Liver (tissue), 9 donors: ENCODE measurements around the gene GMPR2. TPM values are rescaled to one million over a fixed set of nuclear protein-coding genes. Genes with fewer than 3 reads are reported as not detected.

Source experiments
- DNase-seq: peaks from one replicate; pipeline ENCODE4 v3.0.0-alpha.2; 2017; ENCODE audit warnings: low spot score
- H3K27ac ChIP-seq, 2 donors: one replicate each; pipeline ENCODE4 v1.7.0; 2013; ENCODE audit warnings: inconsistent platforms in 2 of 2, low read length in 2 of 2, control low read depth in 1 of 2, low read depth in 1 of 2, mild to moderate bottlenecking in 1 of 2
- H3K27me3 ChIP-seq, 4 donors: one replicate each; pipeline versions ENCODE4 v1.6.1 to v1.7.0; 2013; ENCODE audit warnings: low read length in 3 of 4, inconsistent platforms in 1 of 4, mild to moderate bottlenecking in 1 of 4, moderate library complexity in 1 of 4; ENCODE audit not compliant: control insufficient read depth in 4 of 4, insufficient read depth in 4 of 4
- H3K36me3 ChIP-seq, 4 donors: one replicate each; pipeline versions ENCODE4 v1.6.1 to v1.7.0; 2013; ENCODE audit warnings: low read length in 3 of 4, mild to moderate bottlenecking in 3 of 4, low read depth in 1 of 4, moderate library complexity in 1 of 4; ENCODE audit not compliant: control insufficient read depth in 4 of 4, insufficient read depth in 3 of 4
- H3K4me1 ChIP-seq, 4 donors: one replicate each; pipeline versions ENCODE4 v1.6.1 to v1.7.0; 2013; ENCODE audit warnings: low read length in 3 of 4, mild to moderate bottlenecking in 3 of 4, moderate library complexity in 1 of 4; ENCODE audit not compliant: control insufficient read depth in 4 of 4, insufficient read depth in 4 of 4
- H3K4me3 ChIP-seq, 3 donors: one replicate each; pipeline versions ENCODE4 v1.6.1 to v1.7.0; 2013; ENCODE audit warnings: low read length in 3 of 3, control low read depth in 1 of 3, low read depth in 1 of 3, mild to moderate bottlenecking in 1 of 3
- H3K9ac ChIP-seq, 2 donors: one replicate each; pipeline ENCODE4 v1.7.0; 2013; ENCODE audit warnings: low read length in 2 of 2, mild to moderate bottlenecking in 2 of 2, moderate library complexity in 2 of 2, control low read depth in 1 of 2, low read depth in 1 of 2
- H3K9me3 ChIP-seq, 4 donors: one replicate each; pipeline versions ENCODE4 v1.6.1 to v1.7.0; 2013; ENCODE audit warnings: low read length in 3 of 4; ENCODE audit not compliant: control insufficient read depth in 4 of 4
- EGR1 ChIP-seq, 2 donors: IDR thresholded peaks; 2 replicates each; pipeline ENCODE4 v1.6.1; 2016 to 2018; ENCODE audit warnings: antibody characterized with exemption in 2 of 2, low read depth in 2 of 2
- FOXA1 ChIP-seq: IDR thresholded peaks from 2 replicates; pipeline ENCODE4 v1.6.1; 2016; ENCODE audit warnings: antibody characterized with exemption
- FOXA2 ChIP-seq: IDR thresholded peaks from 2 replicates; pipeline ENCODE4 v1.6.1; 2016; ENCODE audit warnings: antibody characterized with exemption
- GABPA ChIP-seq, 2 donors: IDR thresholded peaks in 1 of 2; conservative IDR thresholded peaks in 1 of 2; 2 replicates each; pipeline ENCODE4 v1.6.1; 2016; ENCODE audit warnings: antibody characterized with exemption in 2 of 2, mild to moderate bottlenecking in 1 of 2, moderate library complexity in 1 of 2
- HNF4A ChIP-seq, 2 donors: conservative IDR thresholded peaks; 2 replicates each; pipeline ENCODE4 v1.6.1; 2016; ENCODE audit warnings: antibody characterized with exemption in 2 of 2, mild to moderate bottlenecking in 2 of 2
- HNF4G ChIP-seq: IDR thresholded peaks from 2 replicates; pipeline ENCODE4 v1.6.1; 2016; ENCODE audit warnings: antibody characterized with exemption
- JUND ChIP-seq, 2 donors: IDR thresholded peaks; 2 replicates each; pipeline ENCODE4 v1.6.1; 2016; ENCODE audit warnings: antibody characterized with exemption in 2 of 2
- MAX ChIP-seq: IDR thresholded peaks from 2 replicates; pipeline ENCODE4 v1.6.1; 2016; ENCODE audit warnings: antibody characterized with exemption
- NR2F2 ChIP-seq: IDR thresholded peaks from 2 replicates; pipeline ENCODE4 v1.6.1; 2016; ENCODE audit warnings: antibody characterized with exemption
- RAD21 ChIP-seq, 2 donors: IDR thresholded peaks; 2 replicates each; pipeline ENCODE4 v1.6.1; 2016; ENCODE audit warnings: antibody characterized with exemption in 2 of 2, mild to moderate bottlenecking in 2 of 2
- SP1 ChIP-seq: IDR thresholded peaks from 2 replicates; pipeline ENCODE4 v1.6.1; 2018; ENCODE audit warnings: antibody characterized with exemption, mild to moderate bottlenecking
- YY1 ChIP-seq: IDR thresholded peaks from 2 replicates; pipeline ENCODE4 v1.6.1; 2016; ENCODE audit warnings: antibody characterized with exemption, mild to moderate bottlenecking
- ZBTB33 ChIP-seq: IDR thresholded peaks from 2 replicates; pipeline ENCODE4 v1.6.1; 2016; ENCODE audit warnings: antibody characterized with exemption
- WGBS: extraction: QIAGEN DNeasy Blood & Tissue Kit; methylation state at CpG from one replicate; pipeline ENCODE4 v1.1.7; 2013; 5-methylcytosine and 5-hydroxymethylcytosine counted together
- polyA plus RNA-seq, 2 donors: library from polyadenylated mRNA; stranded (reverse) in 1 of 2; unstranded in 1 of 2; fragments of 200-250 nt in 1 of 2; fragments of >200 nt in 1 of 2; fragmentation: Nextera tagmentation in 1 of 2; extraction: Ambion mirVana in 1 of 2; gene quantifications; one replicate each; pipeline versions ENCODE4 v1.2.1 to v1.2.3, GENCODE V29; 2013 to 2015
- total RNA-seq, 2 donors: library from RNA; depleted of rRNA; stranded (reverse); fragments of >200 nt; gene quantifications; one replicate each; pipeline ENCODE4 v1.2.3, GENCODE V29; 2014
- TF ChIP-seq, protein P1 (sequence below): fragments of 150-350 bp; IDR thresholded peaks from 2 replicates; pipeline ENCODE4 v1.5.1; 2017; ENCODE audit warnings: improper control_type of control experiment, low read depth, low read length; ENCODE audit not compliant: missing input control
- TF ChIP-seq, protein P2 (sequence below): IDR thresholded peaks from 2 replicates; pipeline ENCODE4 v1.6.1; 2016; ENCODE audit warnings: antibody characterized with exemption, mild to moderate bottlenecking
- TF ChIP-seq, protein P3 (sequence below): IDR thresholded peaks from 2 replicates; pipeline ENCODE4 v1.6.1; 2016; ENCODE audit warnings: antibody characterized with exemption
- donor health status: healthy.
- donor health status: healthy.
- donor health status: healthy.
- donor health status: healthy.
- donor health status: healthy.

Gene GMPR2
- total and polyA plus RNA-seq, 4 donors, result 28.6 to 42.7 (median 32.4) TPM

DNA sequence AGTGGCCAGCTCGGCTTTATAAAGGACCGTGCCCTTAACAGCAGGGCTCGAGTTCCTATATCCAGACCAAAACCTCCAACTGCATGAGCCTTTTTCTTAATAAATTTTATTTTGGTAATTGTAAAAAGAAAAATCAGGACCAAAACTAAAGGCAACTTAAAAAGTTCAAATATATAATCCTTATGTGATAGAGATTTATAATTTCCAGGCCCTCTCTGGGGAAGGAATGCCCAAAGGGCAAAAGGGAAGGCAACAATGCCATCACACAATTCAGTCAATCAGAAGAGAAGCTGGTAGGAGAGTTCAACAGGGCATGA lies 43.7 kb upstream of the GMPR2 start:
- Histone ChIP-seq H3K36me3 (peaks cover 11 to 44% (median 21%) of the 10 kb centered on the region in 4 donors), H3K9me3 (no peaks in the 10 kb centered on the region), H3K27ac (peak overlapping the region in 1 of 2 donors; percentile 72), H3K4me3 (no peak overlapping the region), H3K4me1 (peaks cover 5 to 19% (median 11%) of the 10 kb centered on the region in 4 donors), H3K9ac (no peak overlapping the region), H3K27me3 (no peaks in the 10 kb centered on the region)
- WGBS, result under 1% methylated on average over 3 of the region's 3 CpGs
- DNase-seq, result no peak
- TF ChIP-seq HNF4A (conservative IDR thresholded peaks at IDR 0.05) (no peak), HNF4G (no peak), ZBTB33 (no peak), JUND (IDR thresholded peaks at IDR 0.05) (no peak), EGR1 (IDR thresholded peaks at IDR 0.05; ENCODE audit: low read depth in 2 of 2) (no peak), YY1 (no peak), GABPA (IDR thresholded peaks at IDR 0.05 in 1 of 2, conservative IDR thresholded peaks at IDR 0.05 in 1 of 2) (no peak), FOXA2 (no peak), SP1 (no peak)
- TF ChIP-seq, protein P1, sequence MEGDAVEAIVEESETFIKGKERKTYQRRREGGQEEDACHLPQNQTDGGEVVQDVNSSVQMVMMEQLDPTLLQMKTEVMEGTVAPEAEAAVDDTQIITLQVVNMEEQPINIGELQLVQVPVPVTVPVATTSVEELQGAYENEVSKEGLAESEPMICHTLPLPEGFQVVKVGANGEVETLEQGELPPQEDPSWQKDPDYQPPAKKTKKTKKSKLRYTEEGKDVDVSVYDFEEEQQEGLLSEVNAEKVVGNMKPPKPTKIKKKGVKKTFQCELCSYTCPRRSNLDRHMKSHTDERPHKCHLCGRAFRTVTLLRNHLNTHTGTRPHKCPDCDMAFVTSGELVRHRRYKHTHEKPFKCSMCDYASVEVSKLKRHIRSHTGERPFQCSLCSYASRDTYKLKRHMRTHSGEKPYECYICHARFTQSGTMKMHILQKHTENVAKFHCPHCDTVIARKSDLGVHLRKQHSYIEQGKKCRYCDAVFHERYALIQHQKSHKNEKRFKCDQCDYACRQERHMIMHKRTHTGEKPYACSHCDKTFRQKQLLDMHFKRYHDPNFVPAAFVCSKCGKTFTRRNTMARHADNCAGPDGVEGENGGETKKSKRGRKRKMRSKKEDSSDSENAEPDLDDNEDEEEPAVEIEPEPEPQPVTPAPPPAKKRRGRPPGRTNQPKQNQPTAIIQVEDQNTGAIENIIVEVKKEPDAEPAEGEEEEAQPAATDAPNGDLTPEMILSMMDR, result no peak
- TF ChIP-seq, protein P2, sequence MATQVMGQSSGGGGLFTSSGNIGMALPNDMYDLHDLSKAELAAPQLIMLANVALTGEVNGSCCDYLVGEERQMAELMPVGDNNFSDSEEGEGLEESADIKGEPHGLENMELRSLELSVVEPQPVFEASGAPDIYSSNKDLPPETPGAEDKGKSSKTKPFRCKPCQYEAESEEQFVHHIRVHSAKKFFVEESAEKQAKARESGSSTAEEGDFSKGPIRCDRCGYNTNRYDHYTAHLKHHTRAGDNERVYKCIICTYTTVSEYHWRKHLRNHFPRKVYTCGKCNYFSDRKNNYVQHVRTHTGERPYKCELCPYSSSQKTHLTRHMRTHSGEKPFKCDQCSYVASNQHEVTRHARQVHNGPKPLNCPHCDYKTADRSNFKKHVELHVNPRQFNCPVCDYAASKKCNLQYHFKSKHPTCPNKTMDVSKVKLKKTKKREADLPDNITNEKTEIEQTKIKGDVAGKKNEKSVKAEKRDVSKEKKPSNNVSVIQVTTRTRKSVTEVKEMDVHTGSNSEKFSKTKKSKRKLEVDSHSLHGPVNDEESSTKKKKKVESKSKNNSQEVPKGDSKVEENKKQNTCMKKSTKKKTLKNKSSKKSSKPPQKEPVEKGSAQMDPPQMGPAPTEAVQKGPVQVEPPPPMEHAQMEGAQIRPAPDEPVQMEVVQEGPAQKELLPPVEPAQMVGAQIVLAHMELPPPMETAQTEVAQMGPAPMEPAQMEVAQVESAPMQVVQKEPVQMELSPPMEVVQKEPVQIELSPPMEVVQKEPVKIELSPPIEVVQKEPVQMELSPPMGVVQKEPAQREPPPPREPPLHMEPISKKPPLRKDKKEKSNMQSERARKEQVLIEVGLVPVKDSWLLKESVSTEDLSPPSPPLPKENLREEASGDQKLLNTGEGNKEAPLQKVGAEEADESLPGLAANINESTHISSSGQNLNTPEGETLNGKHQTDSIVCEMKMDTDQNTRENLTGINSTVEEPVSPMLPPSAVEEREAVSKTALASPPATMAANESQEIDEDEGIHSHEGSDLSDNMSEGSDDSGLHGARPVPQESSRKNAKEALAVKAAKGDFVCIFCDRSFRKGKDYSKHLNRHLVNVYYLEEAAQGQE, result no peak
- TF ChIP-seq, protein P3, sequence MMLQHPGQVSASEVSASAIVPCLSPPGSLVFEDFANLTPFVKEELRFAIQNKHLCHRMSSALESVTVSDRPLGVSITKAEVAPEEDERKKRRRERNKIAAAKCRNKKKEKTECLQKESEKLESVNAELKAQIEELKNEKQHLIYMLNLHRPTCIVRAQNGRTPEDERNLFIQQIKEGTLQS, result no peak

GRCh38 chr14:24189460-24189859 lies 43.3 kb upstream of the GMPR2 start:
- no peaks in the 10 kb centered on the region for H3K9me3 ChIP-seq
- no peak overlapping the region for H3K4me3 ChIP-seq
- DNase-seq, result no peak
- H3K36me3 ChIP-seq, result peaks cover 8 to 40% (median 18%) of the 10 kb centered on the region in 4 donors
- no peaks in the 10 kb centered on the region for H3K27me3 ChIP-seq
- H3K27ac ChIP-seq, result no peak overlapping the region
- H3K4me1 ChIP-seq, result peaks cover 5 to 23% (median 15%) of the 10 kb centered on the region in 4 donors
- no peak overlapping the region for H3K9ac ChIP-seq
- TF ChIP-seq EGR1 (IDR thresholded peaks at IDR 0.05; ENCODE audit: low read depth in 2 of 2) (no peak), RAD21 (IDR thresholded peaks at IDR 0.05) (no peak), FOXA2 (no peak), GABPA (IDR thresholded peaks at IDR 0.05 in 1 of 2, conservative IDR thresholded peaks at IDR 0.05 in 1 of 2) (no peak), NR2F2 (no peak), FOXA1 (no peak), MAX (no peak), HNF4A (conservative IDR thresholded peaks at IDR 0.05) (no peak)
- TF ChIP-seq, protein P1, result no peak
- TF ChIP-seq, protein P2, result no peak
- TF ChIP-seq, protein P3, result no peak
- 95% methylated on average over 9 of the region's 9 CpGs for WGBS
